Measurements from ENCODE around the gene INSL3. TPM values are rescaled to one million over a fixed set of nuclear protein-coding genes. Genes with fewer than 3 reads are reported as not detected.

INSL3 gene
- polyA plus RNA-seq, 3 donors = 0.25 to 1.7 (median 0.64) TPM

- Histone ChIP-seq H3K27me3 (ENCODE audit: control insufficient read depth in 2 of 2, insufficient read depth in 2 of 2, low read length in 2 of 2) (no peaks in the 10 kb centered on the region), H3K4me1 (ENCODE audit: control insufficient read depth in 1 of 2, insufficient read depth in 2 of 2, low read length in 2 of 2) (peaks cover 69 to 78% of the 10 kb centered on the region in 2 donors), H3K9me3 (replicated peaks in 1 of 2; ENCODE audit: control insufficient read depth in 1 of 2, insufficient read depth in 1 of 2, low read length in 2 of 2) (no peaks in the 10 kb centered on the region), H3K27ac (ENCODE audit: low read depth in 1 of 2, low read length in 2 of 2) (no peak overlapping the region), H3K4me3 (replicated peaks in 1 of 3; ENCODE audit: low read depth in 2 of 3, low read length in 3 of 3) (peak overlapping the region in 1 of 3 experiments; percentile 28), H4K20me1 (ENCODE audit: insufficient read depth, low read length) (peaks cover 17% of the 10 kb centered on the region), H3K9ac (ENCODE audit: insufficient read depth, low read length, poor library complexity, severe bottlenecking) (no peak overlapping the region), H3K36me3 (replicated peaks in 1 of 2; ENCODE audit: control insufficient read depth in 1 of 2, insufficient read depth in 2 of 2, low read length in 2 of 2) (peaks cover 11 to 17% of the 10 kb centered on the region in 2 donors), H2AFZ (ENCODE audit: insufficient read depth, low read depth, low read length, poor library complexity, severe bottlenecking) (no peak overlapping the region), H3K79me2 (ENCODE audit: insufficient read depth, low read length) (peaks cover 3% of the 10 kb centered on the region), H3K4me2 (replicated peaks; ENCODE audit: extremely low read depth, low read length, poor library complexity, severe bottlenecking) (peak overlapping the region; percentile 23)
- DNase-seq = peak in 1 of 3 donors; percentile 33
- intact Hi-C loops (cut with micrococcal nuclease) = no loop called here
- Mint-ChIP-seq H3K36me3 (peaks cover 21 to 30% of the 10 kb centered on the region in 2 donors), H3K27ac (peak overlapping the region in 4 of 7 donors; percentile 28 to 67 (median 50)), H3K4me1 (peaks cover 71% of the 10 kb centered on the region), H3K4me3 (peak overlapping the region; percentile 52 to 53), H3K9me3 (peaks cover 0 to 2% (median 0%) of the 10 kb centered on the region in 7 donors), H3K27me3 (ENCODE audit: low read depth in 3 of 3) (peaks cover 0 to 2% (median 2%) of the 10 kb centered on the region in 3 donors)
- WGBS (ENCODE audit: insufficient coverage) = 19% methylated on average over 6 of the region's 8 CpGs
- TF ChIP-seq CTCF (IDR thresholded peaks at IDR 0.05) = no peak
These were observed 24.8 kb upstream of the INSL3 start for GRCh38 chr19:17846146-17846545.

GRCh38 chr19:17843908-17844490 lies 22.7 kb upstream of the INSL3 start:
- no peak overlapping the region for H3K27ac ChIP-seq (ENCODE audit: low read depth in 1 of 2, low read length in 2 of 2)
- H3K36me3 Mint-ChIP-seq = peaks cover 37 to 52% of the 10 kb centered on the region in 2 donors
- peaks cover 0 to 2% (median 0%) of the 10 kb centered on the region in 7 donors for H3K9me3 Mint-ChIP-seq
- no peak overlapping the region for H3K4me3 Mint-ChIP-seq
- peaks cover 48 to 57% of the 10 kb centered on the region in 2 donors for H3K4me1 ChIP-seq (ENCODE audit: control insufficient read depth in 1 of 2, insufficient read depth in 2 of 2, low read length in 2 of 2)
- H3K9ac ChIP-seq (ENCODE audit: insufficient read depth, low read length, poor library complexity, severe bottlenecking) = no peak overlapping the region
- peaks cover 27 to 39% of the 10 kb centered on the region in 2 donors for H3K36me3 ChIP-seq (replicated peaks in 1 of 2; ENCODE audit: control insufficient read depth in 1 of 2, insufficient read depth in 2 of 2, low read length in 2 of 2)
- H3K4me2 ChIP-seq (replicated peaks; ENCODE audit: extremely low read depth, low read length, poor library complexity, severe bottlenecking) = no peak overlapping the region
- intact Hi-C loops (cut with micrococcal nuclease) = no loop called here
- H4K20me1 ChIP-seq (ENCODE audit: insufficient read depth, low read length) = peaks cover 17% of the 10 kb centered on the region
- peaks cover 53% of the 10 kb centered on the region for H3K4me1 Mint-ChIP-seq
- H3K27me3 Mint-ChIP-seq (ENCODE audit: low read depth in 3 of 3) = peaks cover 0 to 6% (median 2%) of the 10 kb centered on the region in 3 donors
- peaks cover 3% of the 10 kb centered on the region for H3K79me2 ChIP-seq (ENCODE audit: insufficient read depth, low read length)
- TF ChIP-seq CTCF (IDR thresholded peaks at IDR 0.05) = no peak
- 93% methylated on average over 14 of the region's 14 CpGs for whole genome bisulfite sequencing (ENCODE audit: insufficient coverage)
- H3K27ac Mint-ChIP-seq = peak overlapping the region in 4 of 7 donors; percentile 15 to 79 (median 30)
- H3K9me3 ChIP-seq (replicated peaks in 1 of 2; ENCODE audit: control insufficient read depth in 1 of 2, insufficient read depth in 1 of 2, low read length in 2 of 2) = no peaks in the 10 kb centered on the region
- no peaks in the 10 kb centered on the region for H3K27me3 ChIP-seq (ENCODE audit: control insufficient read depth in 2 of 2, insufficient read depth in 2 of 2, low read length in 2 of 2)
- no peak overlapping the region for H3K4me3 ChIP-seq (replicated peaks in 1 of 3; ENCODE audit: low read depth in 2 of 3, low read length in 3 of 3)
- no peak for DNase-seq
- H2AFZ ChIP-seq (ENCODE audit: insufficient read depth, low read depth, low read length, poor library complexity, severe bottlenecking) = no peak overlapping the region

Measured in CD14-positive monocyte (primary cell).